Erythroblast (primary cell): ENCODE results near the gene DNER.

Experiments used
- DNase-seq, 2 experiments: peaks; one replicate each; lab custom pipeline; 2025; lab: John Stamatoyannopoulos, UW
- GATA1 ChIP-seq: IDR thresholded peaks from 2 replicates; pipeline ENCODE4 v1.6.1; 2011; ENCODE audit warnings: low read depth, mild to moderate bottlenecking, control low read depth, low read length, moderate library complexity
- POLR2A ChIP-seq: IDR thresholded peaks from 2 replicates; pipeline ENCODE4 v1.6.1; 2011; ENCODE audit warnings: mild to moderate bottlenecking, low read length

DNER gene

GRCh38 chr2:229416116-229416694 lies 298.1 kb downstream of the DNER start:
- no peak for TF ChIP-seq GATA1
- no peak for TF ChIP-seq POLR2A
- DNase-seq: no peak

- TF ChIP-seq POLR2A: no peak
- no peak for TF ChIP-seq GATA1
- DNase-seq: no peak
These were observed 299.7 kb downstream of the DNER start for GRCh38 chr2:229414631-229415030.

- TF ChIP-seq GATA1 (no peak), POLR2A (no peak)
- DNase-seq: no peak
These were observed 301.7 kb downstream of the DNER start for GRCh38 chr2:229412686-229413085.

GRCh38 chr2:229410946-229411345 lies 303.4 kb downstream of the DNER start:
- DNase-seq: no peak
- TF ChIP-seq POLR2A (no peak), GATA1 (no peak)

GRCh38 chr2:229410264-229410663 lies 304.1 kb downstream of the DNER start:
- DNase-seq: no peak
- no peak for TF ChIP-seq GATA1
- no peak for TF ChIP-seq POLR2A

- TF ChIP-seq POLR2A (no peak), GATA1 (no peak)
- no peak for DNase-seq
These were observed 304.6 kb downstream of the DNER start for GRCh38 chr2:229409751-229410181.

- TF ChIP-seq GATA1: no peak
- TF ChIP-seq POLR2A: no peak
- no peak for DNase-seq
These were observed 305.4 kb downstream of the DNER start for GRCh38 chr2:229408962-229409361.

GRCh38 chr2:229408356-229408755 lies 306.0 kb downstream of the DNER start:
- TF ChIP-seq POLR2A: no peak
- no peak for TF ChIP-seq GATA1
- peak; percentile 17 to 61 for DNase-seq

- no peak for DNase-seq
- no peak for TF ChIP-seq GATA1
- TF ChIP-seq POLR2A: no peak
These were observed 307.2 kb downstream of the DNER start for GRCh38 chr2:229407170-229407569.

- DNase-seq: no peak
- no peak for TF ChIP-seq POLR2A
- TF ChIP-seq GATA1: no peak
These were observed 308.6 kb downstream of the DNER start for GRCh38 chr2:229405796-229406195.

- TF ChIP-seq GATA1 (no peak), POLR2A (no peak)
- no peak for DNase-seq
These were observed 311.1 kb downstream of the DNER start for GRCh38 chr2:229403296-229403695.

- TF ChIP-seq POLR2A: no peak
- TF ChIP-seq GATA1: no peak
- DNase-seq: no peak
These were observed 313.0 kb downstream of the DNER start for GRCh38 chr2:229401171-229401865.

- DNase-seq: no peak
- no peak for TF ChIP-seq GATA1
- TF ChIP-seq POLR2A: no peak
These were observed 320.4 kb downstream of the DNER start for GRCh38 chr2:229393926-229394325.

GRCh38 chr2:229392196-229392595 lies 322.2 kb downstream of the DNER start:
- no peak for DNase-seq
- no peak for TF ChIP-seq GATA1
- TF ChIP-seq POLR2A: no peak

GRCh38 chr2:229388731-229389130 lies 325.6 kb downstream of the DNER start:
- TF ChIP-seq POLR2A: no peak
- TF ChIP-seq GATA1: no peak
- DNase-seq: no peak
